Measurements from ENCODE around the gene CTSA.

DNA sequence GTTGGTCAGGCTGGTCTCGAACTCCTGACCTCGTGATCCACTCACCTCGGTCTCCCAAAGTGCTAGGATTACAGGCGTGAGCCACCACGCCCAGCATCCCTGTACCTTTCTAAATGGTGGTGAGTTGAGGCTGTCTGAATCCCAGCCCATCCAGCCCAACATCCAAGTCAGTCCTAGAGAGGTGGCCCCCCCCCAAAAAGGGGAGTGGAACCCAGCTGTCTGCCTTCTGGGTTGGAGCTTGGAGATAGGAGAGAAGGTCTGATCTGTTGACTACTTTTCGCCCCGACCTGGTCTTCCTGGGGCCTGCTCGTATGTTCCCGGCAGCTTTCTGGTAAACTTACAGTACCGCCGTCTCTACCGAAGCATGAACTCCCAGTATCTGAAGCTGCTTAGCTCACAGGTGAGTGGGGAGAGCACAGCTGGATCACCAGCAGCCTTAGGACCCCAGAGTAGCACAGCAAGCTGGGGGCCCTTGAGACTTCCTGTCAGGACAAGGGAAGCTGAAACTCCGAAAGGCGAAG, 5.6 kb downstream of the CTSA start:
- TF ChIP-seq CTCF (IDR thresholded peaks at IDR 0.05) = no peak
- no peak for TF ChIP-seq POLR2A (IDR thresholded peaks at IDR 0.05)
